ENCODE data around the gene MOV10L1. TPM values are rescaled to one million over a fixed set of nuclear protein-coding genes. Genes with fewer than 3 reads are reported as not detected.

The MOV10L1 gene
- total RNA-seq, 2 experiments from 2014 or later = not detected

GRCh38 chr22:50098052-50098451, 8.2 kb downstream of the MOV10L1 start:
- Histone ChIP-seq H3K9me3 (ENCODE audit: control insufficient read depth in 1 of 2, insufficient read depth in 1 of 2, low read length in 2 of 2) (no peaks in the 10 kb centered on the region), H3K27me3 (ENCODE audit: control insufficient read depth in 1 of 2, insufficient read depth in 2 of 2, low read length in 2 of 2) (peaks cover 0 to 5% of the 10 kb centered on the region in 2 experiments), H3K27ac (ENCODE audit: low read depth in 1 of 2, low read length in 2 of 2) (no peak overlapping the region), H3K4me1 (ENCODE audit: insufficient read depth, low read length) (no peaks in the 10 kb centered on the region), H3K36me3 (ENCODE audit: insufficient read depth, low read length) (no peaks in the 10 kb centered on the region), H3K4me3 (ENCODE audit: low read length) (no peak overlapping the region)
- Mint-ChIP-seq H3K27ac (no peak overlapping the region), H3K36me3 (ENCODE audit: low read depth) (no peaks in the 10 kb centered on the region), H3K4me3 (no peak overlapping the region), H3K4me1 (ENCODE audit: low read depth) (no peaks in the 10 kb centered on the region), H3K9me3 (no peaks in the 10 kb centered on the region), H3K27me3 (peaks cover 31% of the 10 kb centered on the region)
- CTCF ChIA-PET = no interaction called here
- POLR2A ChIA-PET = no interaction called here
- ATAC-seq (ENCODE audit: poor library complexity) (no peak), DNase-seq (no peak)
- no peak for TF ChIP-seq CTCF (IDR thresholded peaks at IDR 0.05)
- intact Hi-C loops (cut with DNase I, micrococcal nuclease) = no loop called here

DNA sequence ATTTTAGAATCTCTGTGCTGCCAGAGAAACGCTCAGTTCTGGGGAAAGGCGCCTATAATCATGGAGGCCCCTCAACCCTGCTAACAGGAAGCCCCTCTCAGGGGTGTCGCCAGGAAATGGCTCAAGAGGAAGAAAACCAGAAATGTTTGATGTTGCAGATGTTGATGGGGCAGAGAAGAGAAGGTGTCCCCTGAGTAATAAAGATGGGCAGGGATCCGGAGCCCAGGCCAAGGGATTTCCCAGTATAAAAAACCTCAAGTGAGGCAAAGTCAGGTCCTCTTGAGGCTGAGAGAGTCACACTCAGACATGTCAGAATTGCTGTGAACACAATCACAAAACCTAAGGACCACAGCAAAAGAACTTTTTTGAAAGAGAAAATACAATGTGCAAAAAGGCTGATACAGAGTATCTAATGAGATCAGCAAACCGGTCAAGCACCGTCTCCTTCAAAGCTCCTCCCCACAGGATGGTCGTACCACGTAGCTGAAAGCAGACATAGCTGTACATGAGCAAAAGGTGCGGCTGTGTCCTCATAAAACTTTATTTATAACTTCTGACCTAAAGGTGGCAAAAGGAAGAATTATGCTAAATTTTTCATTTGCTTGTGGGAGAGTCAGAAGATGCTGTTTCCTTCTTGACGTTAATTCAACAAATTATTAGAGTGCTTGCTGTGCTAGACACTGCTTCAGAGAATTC, 12.2 kb downstream of the MOV10L1 start:
- DNase-seq (no peak), ATAC-seq (ENCODE audit: poor library complexity) (no peak)
- H3K27ac ChIP-seq (ENCODE audit: low read depth in 1 of 2, low read length in 2 of 2) = no peak overlapping the region
- H3K4me3 ChIP-seq (ENCODE audit: low read length) = no peak overlapping the region
- CTCF ChIA-PET = no interaction called here
- Mint-ChIP-seq H3K27ac (no peak overlapping the region), H3K4me1 (ENCODE audit: low read depth) (peaks cover 7% of the 10 kb centered on the region), H3K4me3 (no peak overlapping the region), H3K36me3 (ENCODE audit: low read depth) (no peaks in the 10 kb centered on the region), H3K9me3 (no peaks in the 10 kb centered on the region), H3K27me3 (peaks cover 23% of the 10 kb centered on the region)
- H3K9me3 ChIP-seq (ENCODE audit: control insufficient read depth in 1 of 2, insufficient read depth in 1 of 2, low read length in 2 of 2) = no peaks in the 10 kb centered on the region
- H3K27me3 ChIP-seq (ENCODE audit: control insufficient read depth in 1 of 2, insufficient read depth in 2 of 2, low read length in 2 of 2) = no peaks in the 10 kb centered on the region
- no peak for TF ChIP-seq CTCF (IDR thresholded peaks at IDR 0.05)
- H3K4me1 ChIP-seq (ENCODE audit: insufficient read depth, low read length) = peaks cover 4% of the 10 kb centered on the region
- intact Hi-C loops (cut with DNase I, micrococcal nuclease) = no loop called here
- no peaks in the 10 kb centered on the region for H3K36me3 ChIP-seq (ENCODE audit: insufficient read depth, low read length)
- POLR2A ChIA-PET = no interaction called here

DNA sequence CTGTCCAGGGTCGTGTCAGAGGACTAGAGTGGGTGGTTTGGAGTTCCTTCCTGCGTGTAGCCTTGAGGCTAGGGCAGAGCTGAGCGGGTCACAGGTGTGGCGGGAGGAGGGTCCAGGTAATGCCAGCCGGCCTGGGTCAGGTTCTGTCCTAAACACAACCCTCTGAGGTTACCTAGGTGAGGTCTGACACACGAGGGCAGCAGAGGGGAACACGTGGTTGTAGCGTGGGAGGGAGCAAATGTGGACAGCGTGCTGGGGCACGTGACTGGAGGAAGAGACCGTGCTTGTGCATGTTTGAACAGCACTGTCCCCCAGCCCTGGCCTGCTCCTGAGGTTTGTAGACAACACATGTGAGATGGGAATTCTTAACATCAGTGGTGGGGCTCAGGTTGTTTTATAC, 13.1 kb downstream of the MOV10L1 start:
- CTCF ChIA-PET = no interaction called here
- TF ChIP-seq CTCF (IDR thresholded peaks at IDR 0.05) = no peak
- peaks cover 7% of the 10 kb centered on the region for H3K4me1 Mint-ChIP-seq (ENCODE audit: low read depth)
- DNase-seq = no peak
- Histone ChIP-seq H3K27ac (ENCODE audit: low read depth in 1 of 2, low read length in 2 of 2) (no peak overlapping the region), H3K9me3 (ENCODE audit: control insufficient read depth in 1 of 2, insufficient read depth in 1 of 2, low read length in 2 of 2) (no peaks in the 10 kb centered on the region), H3K36me3 (ENCODE audit: insufficient read depth, low read length) (no peaks in the 10 kb centered on the region), H3K4me3 (ENCODE audit: low read length) (no peak overlapping the region), H3K27me3 (ENCODE audit: control insufficient read depth in 1 of 2, insufficient read depth in 2 of 2, low read length in 2 of 2) (no peaks in the 10 kb centered on the region), H3K4me1 (ENCODE audit: insufficient read depth, low read length) (peaks cover 4% of the 10 kb centered on the region)
- H3K27me3 Mint-ChIP-seq = peaks cover 19% of the 10 kb centered on the region
- POLR2A ChIA-PET = no interaction called here
- no peaks in the 10 kb centered on the region for H3K36me3 Mint-ChIP-seq (ENCODE audit: low read depth)
- H3K9me3 Mint-ChIP-seq = no peaks in the 10 kb centered on the region
- H3K4me3 Mint-ChIP-seq = no peak overlapping the region
- no peak for ATAC-seq (ENCODE audit: poor library complexity)
- H3K27ac Mint-ChIP-seq = no peak overlapping the region
- intact Hi-C loops (cut with DNase I, micrococcal nuclease) = no loop called here
